ENCODE data around the gene HTR3C.
"Not testable (repeated sequence)": the region's sequence is repeated elsewhere in the genome, so short reads cannot be mapped to it uniquely, and the experiment has no call there.

HTR3C gene

GRCh38 chr3:184030536-184030935, 22.3 kb upstream of the HTR3C start:
- DNase-seq (ENCODE audit: low read depth in 2 of 2): no peak

- no peak for DNase-seq (ENCODE audit: low read depth in 2 of 2)
Measured at GRCh38 chr3:184031187-184031792, 21.6 kb upstream of the HTR3C start, which contains the start of gene HTR3D. HTR3D (plus strand) TSS chr3:184031742; CDS start chr3:184031742, 0 bp downstream.

- DNase-seq (ENCODE audit: low read depth in 2 of 2): no peak
Measured at GRCh38 chr3:184037816-184038215, 15.0 kb upstream of the HTR3C start.

GRCh38 chr3:184038307-184038706, 14.5 kb upstream of the HTR3C start:
- DNase-seq (ENCODE audit: low read depth in 2 of 2): not testable (repeated sequence)

- no peak for DNase-seq (ENCODE audit: low read depth in 2 of 2)
Measured at GRCh38 chr3:184039414-184039813, 13.4 kb upstream of the HTR3C start.

GRCh38 chr3:184040010-184040409, 12.8 kb upstream of the HTR3C start:
- DNase-seq (ENCODE audit: low read depth in 2 of 2): no peak

GRCh38 chr3:184042617-184043016, 10.2 kb upstream of the HTR3C start:
- no peak for DNase-seq (ENCODE audit: low read depth in 2 of 2)

GRCh38 chr3:184045995-184046394, 6.9 kb upstream of the HTR3C start:
- DNase-seq (ENCODE audit: low read depth in 2 of 2): no peak

- no peak for DNase-seq (ENCODE audit: low read depth in 2 of 2)
Measured at GRCh38 chr3:184050217-184050847, 2.5 kb upstream of the HTR3C start.

- DNase-seq (ENCODE audit: low read depth in 2 of 2): no peak
Measured at GRCh38 chr3:184058029-184058428, 5.2 kb downstream of the HTR3C start.

GRCh38 chr3:184059424-184059823, 6.6 kb downstream of the HTR3C start:
- DNase-seq (ENCODE audit: low read depth in 2 of 2): no peak

- no peak for DNase-seq (ENCODE audit: low read depth in 2 of 2)
Measured at GRCh38 chr3:184062637-184063036, 9.8 kb downstream of the HTR3C start.

GRCh38 chr3:184066211-184066610, 13.4 kb downstream of the HTR3C start:
- DNase-seq (ENCODE audit: low read depth in 2 of 2): no peak

GRCh38 chr3:184067573-184068055, 14.8 kb downstream of the HTR3C start:
- no peak for DNase-seq (ENCODE audit: low read depth in 2 of 2)

- DNase-seq (ENCODE audit: low read depth in 2 of 2): no peak
Measured at GRCh38 chr3:184068344-184068743, 15.5 kb downstream of the HTR3C start.

- DNase-seq (ENCODE audit: low read depth in 2 of 2): not testable (repeated sequence)
Measured at GRCh38 chr3:184071142-184071541, 18.3 kb downstream of the HTR3C start.

- DNase-seq (ENCODE audit: low read depth in 2 of 2): no peak
Measured at GRCh38 chr3:184073621-184074020, 20.8 kb downstream of the HTR3C start.

- no peak for DNase-seq (ENCODE audit: low read depth in 2 of 2)
Measured at GRCh38 chr3:184075901-184076300, 23.1 kb downstream of the HTR3C start.

- DNase-seq (ENCODE audit: low read depth in 2 of 2): no peak
Measured at GRCh38 chr3:184077881-184078280, 25.0 kb downstream of the HTR3C start.

- DNase-seq (ENCODE audit: low read depth in 2 of 2): no peak
Measured at GRCh38 chr3:184078851-184079250, 26.0 kb downstream of the HTR3C start.

- DNase-seq (ENCODE audit: low read depth in 2 of 2): no peak
Measured at GRCh38 chr3:184081116-184081830, 28.4 kb downstream of the HTR3C start.

GRCh38 chr3:184082034-184082433, 29.2 kb downstream of the HTR3C start:
- no peak for DNase-seq (ENCODE audit: low read depth in 2 of 2)

- no peak for DNase-seq (ENCODE audit: low read depth in 2 of 2)
Measured at GRCh38 chr3:184082465-184082864, 29.6 kb downstream of the HTR3C start.
